Measurements from ENCODE around the gene ZNF749.
A peak's percentile ranks its signal among the peaks of the same experiment; 100 is the strongest.
"Not testable (repeated sequence)": the region's sequence is repeated elsewhere in the genome, so short reads cannot be mapped to it uniquely, and the experiment has no call there.

ZNF749 gene

GRCh38 chr19:57473646-57474045 is 38.5 kb downstream of the ZNF749 start:
- DNase-seq = no peak

GRCh38 chr19:57477191-57478008 is 42.3 kb downstream of the ZNF749 start, which contains the start of gene ZNF772:
Gene ZNF772 (minus strand): TSS chr19:57477566. CDS start chr19:57477309, 257 bp downstream.
- peak; percentile 83 for DNase-seq

DNA sequence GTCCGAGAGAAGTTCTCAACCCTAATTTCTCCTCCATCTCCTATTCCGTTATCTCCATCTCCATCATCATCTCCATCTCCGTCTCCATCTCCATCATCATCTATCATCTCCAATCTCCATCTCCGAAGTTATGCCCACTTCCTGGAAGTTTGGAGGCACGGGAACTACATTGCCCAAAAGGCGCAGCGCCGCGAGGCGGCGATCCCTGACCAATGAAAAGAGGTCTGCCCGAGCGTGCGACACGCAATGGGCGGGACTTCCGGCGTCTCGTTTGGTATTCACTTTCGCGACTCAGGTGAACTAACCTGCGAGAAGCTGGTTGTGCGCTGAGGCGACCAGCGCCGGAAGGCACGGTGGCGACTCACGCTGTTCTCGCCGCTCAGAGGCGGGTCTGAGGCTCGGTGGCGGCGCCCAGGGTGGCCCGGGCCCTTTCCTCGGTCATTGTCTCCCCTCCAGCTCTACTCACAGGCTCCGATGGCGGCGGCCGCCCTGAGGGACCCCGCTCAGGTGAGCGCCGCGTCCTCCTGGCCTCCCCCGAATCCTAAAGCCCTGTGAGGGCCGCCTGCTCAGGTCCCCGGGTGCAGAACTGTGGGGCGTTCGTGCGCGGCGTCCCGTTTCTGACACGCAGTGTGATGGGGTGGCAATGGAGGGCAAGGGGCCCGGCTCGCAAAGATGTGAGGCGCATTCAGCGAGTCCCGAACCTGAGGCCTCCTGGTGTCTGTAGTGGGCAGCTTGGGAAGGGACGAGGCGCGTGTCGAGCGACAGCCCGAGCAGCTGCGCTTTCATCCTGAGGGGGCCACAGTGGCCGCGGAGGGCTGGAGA is 52.6 kb downstream of the ZNF749 start, which contains the start of gene ZNF419:
TSS of gene ZNF419 (plus strand) at position 274 of the 822 bp plus-strand sequence. CDS start at position 475, 201 bp downstream.
- peak; percentile 95 for DNase-seq

DNA sequence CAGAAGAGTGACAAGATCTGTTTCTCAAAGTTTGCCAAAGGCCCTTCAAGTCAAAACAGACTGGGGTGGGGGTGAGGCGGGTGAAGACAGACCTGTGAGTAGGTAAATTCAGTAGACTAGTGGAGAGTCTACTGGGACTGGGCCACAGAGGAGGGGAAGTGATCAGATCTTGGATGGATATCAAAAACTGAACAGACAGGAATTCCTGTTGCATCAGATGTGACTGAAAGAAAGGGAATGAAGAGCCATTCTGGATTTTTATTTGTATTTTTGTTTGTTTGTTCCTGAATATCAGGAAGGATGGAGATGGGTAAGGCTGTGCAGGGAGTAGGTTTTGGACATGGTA is 53.1 kb downstream of the ZNF749 start:
- DNase-seq = not testable (repeated sequence)
